ENCODE measurements around the gene ABCB9.

The ABCB9 gene

GRCh38 chr12:122955156-122955555 lies 11.1 kb downstream of the ABCB9 start:
- no peaks in the 10 kb centered on the region for H3K36me3 ChIP-seq
- H3K4me3 ChIP-seq (ENCODE audit: low read depth in 1 of 2, low read length in 1 of 2) = no peak overlapping the region
- no peak for TF ChIP-seq CTCF (IDR thresholded peaks at IDR 0.05)
- H3K4me1 ChIP-seq (ENCODE audit: control insufficient read depth in 1 of 2, insufficient read depth in 1 of 2, low read depth in 1 of 2, low read length in 1 of 2) = no peaks in the 10 kb centered on the region
- H3K9me3 ChIP-seq = no peaks in the 10 kb centered on the region
- no peak overlapping the region for H3K27ac ChIP-seq
- H3K27me3 ChIP-seq = no peaks in the 10 kb centered on the region

- peak; percentile 83 for TF ChIP-seq CTCF (IDR thresholded peaks at IDR 0.05)
- no peaks in the 10 kb centered on the region for H3K36me3 ChIP-seq
- peaks cover 4 to 7% of the 10 kb centered on the region in 2 experiments for H3K4me1 ChIP-seq (ENCODE audit: control insufficient read depth in 1 of 2, insufficient read depth in 1 of 2, low read depth in 1 of 2, low read length in 1 of 2)
- H3K4me3 ChIP-seq (ENCODE audit: low read depth in 1 of 2, low read length in 1 of 2) = no peak overlapping the region
- H3K27me3 ChIP-seq = no peaks in the 10 kb centered on the region
- no peaks in the 10 kb centered on the region for H3K9me3 ChIP-seq
- no peak overlapping the region for H3K27ac ChIP-seq
These were observed 14.0 kb downstream of the ABCB9 start for GRCh38 chr12:122951979-122952892.

- no peak for TF ChIP-seq CTCF (IDR thresholded peaks at IDR 0.05)
- no peak overlapping the region for H3K27ac ChIP-seq
- H3K27me3 ChIP-seq = no peaks in the 10 kb centered on the region
- H3K4me3 ChIP-seq (ENCODE audit: low read depth in 1 of 2, low read length in 1 of 2) = no peak overlapping the region
- peaks cover 4 to 13% of the 10 kb centered on the region in 2 experiments for H3K4me1 ChIP-seq (ENCODE audit: control insufficient read depth in 1 of 2, insufficient read depth in 1 of 2, low read depth in 1 of 2, low read length in 1 of 2)
- H3K36me3 ChIP-seq = no peaks in the 10 kb centered on the region
- H3K9me3 ChIP-seq = no peaks in the 10 kb centered on the region
These were observed 14.9 kb downstream of the ABCB9 start for GRCh38 chr12:122951406-122951805.

GRCh38 chr12:122949816-122950675 lies 16.2 kb downstream of the ABCB9 start:
- no peak overlapping the region for H3K4me3 ChIP-seq (ENCODE audit: low read depth in 1 of 2, low read length in 1 of 2)
- no peaks in the 10 kb centered on the region for H3K27me3 ChIP-seq
- H3K4me1 ChIP-seq (ENCODE audit: control insufficient read depth in 1 of 2, insufficient read depth in 1 of 2, low read depth in 1 of 2, low read length in 1 of 2) = peaks cover 4 to 13% of the 10 kb centered on the region in 2 experiments
- TF ChIP-seq CTCF (IDR thresholded peaks at IDR 0.05) = no peak
- no peaks in the 10 kb centered on the region for H3K9me3 ChIP-seq
- no peak overlapping the region for H3K27ac ChIP-seq
- H3K36me3 ChIP-seq = no peaks in the 10 kb centered on the region

- Histone ChIP-seq H3K27ac (no peak overlapping the region), H3K4me1 (ENCODE audit: control insufficient read depth in 1 of 2, insufficient read depth in 1 of 2, low read depth in 1 of 2, low read length in 1 of 2) (peaks cover 4 to 13% of the 10 kb centered on the region in 2 experiments), H3K36me3 (no peaks in the 10 kb centered on the region)
These were observed 16.9 kb downstream of the ABCB9 start for GRCh38 chr12:122949405-122949804.

More at GRCh38 chr12:122949405-122949804, 16.9 kb downstream of the ABCB9 start:
- TF ChIP-seq CTCF (IDR thresholded peaks at IDR 0.05) = no peak
- Histone ChIP-seq H3K4me3 (ENCODE audit: low read depth in 1 of 2, low read length in 1 of 2) (no peak overlapping the region), H3K27me3 (no peaks in the 10 kb centered on the region), H3K9me3 (no peaks in the 10 kb centered on the region)

All from neutrophil (primary cell).